Measurements from ENCODE around the gene GALNT17.

The GALNT17 gene

GRCh38 chr7:71470830-71471229 lies 338.9 kb downstream of the GALNT17 start:
- no peak for DNase-seq

- no peak for DNase-seq
Observed at GRCh38 chr7:71472962-71473361, 341.0 kb downstream of the GALNT17 start.

GRCh38 chr7:71473366-71473967 lies 341.5 kb downstream of the GALNT17 start:
- DNase-seq, result no peak

- no peak for DNase-seq
Observed at GRCh38 chr7:71477441-71477840, 345.5 kb downstream of the GALNT17 start.

- no peak for DNase-seq
Observed at GRCh38 chr7:71479231-71479630, 347.3 kb downstream of the GALNT17 start.

- DNase-seq, result no peak
Observed at GRCh38 chr7:71480791-71481190, 348.8 kb downstream of the GALNT17 start.

GRCh38 chr7:71482284-71482683 lies 350.3 kb downstream of the GALNT17 start:
- DNase-seq, result no peak

- no peak for DNase-seq
Observed at GRCh38 chr7:71484380-71484779, 352.4 kb downstream of the GALNT17 start.

GRCh38 chr7:71485586-71485985 lies 353.6 kb downstream of the GALNT17 start:
- DNase-seq, result no peak

- DNase-seq, result no peak
Observed at GRCh38 chr7:71486414-71486813, 354.5 kb downstream of the GALNT17 start.

- no peak for DNase-seq
Observed at GRCh38 chr7:71486856-71487628, 355.1 kb downstream of the GALNT17 start.

GRCh38 chr7:71488308-71488707 lies 356.4 kb downstream of the GALNT17 start:
- no peak for DNase-seq

- DNase-seq, result no peak
Observed at GRCh38 chr7:71491336-71491735, 359.4 kb downstream of the GALNT17 start.

GRCh38 chr7:71495828-71496227 lies 363.9 kb downstream of the GALNT17 start:
- DNase-seq, result no peak

- DNase-seq, result no peak
Observed at GRCh38 chr7:71497256-71497946, 365.5 kb downstream of the GALNT17 start.

- no peak for DNase-seq
Observed at GRCh38 chr7:71498381-71498780, 366.4 kb downstream of the GALNT17 start.

- no peak for DNase-seq
Observed at GRCh38 chr7:71504697-71505441, 372.9 kb downstream of the GALNT17 start.

- DNase-seq, result no peak
Observed at GRCh38 chr7:71506822-71507221, 374.9 kb downstream of the GALNT17 start.

GRCh38 chr7:71507680-71508602 lies 376.0 kb downstream of the GALNT17 start:
- DNase-seq, result no peak

GRCh38 chr7:71509381-71509780 lies 377.4 kb downstream of the GALNT17 start:
- no peak for DNase-seq

GRCh38 chr7:71511361-71511807 lies 379.4 kb downstream of the GALNT17 start:
- no peak for DNase-seq

Measured in NCI-H1048 (cell line).